Neural progenitor cell (in vitro differentiated cells): ENCODE data around the gene TCF7L2.

Experiments
- EZH2 ChIP-seq: fragments of 200-600 bp; sonication (generic); IDR thresholded peaks from 2 replicates; pipeline ENCODE4 v1.6.1; 2017; ENCODE audit warnings: antibody characterized with exemption, mild to moderate bottlenecking, moderate library complexity
- EZH2phosphoT487 ChIP-seq: fragments of 200-600 bp; sonication (generic); IDR thresholded peaks from 2 replicates; pipeline ENCODE4 v1.6.1; 2017; ENCODE audit warnings: antibody characterized with exemption

GRCh38 chr10:113055458-113055857, 105.4 kb downstream of the TCF7L2 start:
- TF ChIP-seq EZH2 = no peak
- TF ChIP-seq EZH2phosphoT487 = no peak
